ENCODE measurements around the gene PHF2.

Gene PHF2

GRCh38 chr9:93540305-93540704 is 36.1 kb upstream of the PHF2 start:
- CTCF ChIA-PET, result interaction anchor here (5.2 kb wide), 1 partner anchor 26 kb away, joined by 25 read pairs; no protein-coding TSS in a partner anchor
- H3K4me3 ChIP-seq (ENCODE audit: low read depth, low read length), result no peak overlapping the region
- POLR2A ChIA-PET, result no interaction called here
- TF ChIP-seq CTCF (IDR thresholded peaks at IDR 0.05; ENCODE audit: insufficient read depth, low read length, missing control alignments), result no peak
- no peak for DNase-seq (ENCODE audit: low read depth, low spot score)

GRCh38 chr9:93541005-93541404 is 35.4 kb upstream of the PHF2 start:
- ChIA-PET POLR2A (no interaction called here), CTCF (no interaction called here)
- no peak for TF ChIP-seq CTCF (IDR thresholded peaks at IDR 0.05; ENCODE audit: insufficient read depth, low read length, missing control alignments)
- no peak overlapping the region for H3K4me3 ChIP-seq (ENCODE audit: low read depth, low read length)
- DNase-seq (ENCODE audit: low read depth, low spot score), result no peak

- no peak for TF ChIP-seq CTCF (IDR thresholded peaks at IDR 0.05; ENCODE audit: insufficient read depth, low read length, missing control alignments)
- no peak overlapping the region for H3K4me3 ChIP-seq (ENCODE audit: low read depth, low read length)
- CTCF ChIA-PET, result interaction anchor here (1.2 kb wide), 1 partner anchor 24 kb away, joined by 6 read pairs; no protein-coding TSS in a partner anchor
- POLR2A ChIA-PET, result no interaction called here
- DNase-seq (ENCODE audit: low read depth, low spot score), result no peak
These were observed 34.6 kb upstream of the PHF2 start for GRCh38 chr9:93541581-93542349.

GRCh38 chr9:93543117-93543516 is 33.3 kb upstream of the PHF2 start:
- ChIA-PET CTCF (interaction anchor here (1.2 kb wide), 1 partner anchor 23 kb away, joined by 6 read pairs; no protein-coding TSS in a partner anchor), POLR2A (no interaction called here)
- DNase-seq (ENCODE audit: low read depth, low spot score), result no peak
- no peak for TF ChIP-seq CTCF (IDR thresholded peaks at IDR 0.05; ENCODE audit: insufficient read depth, low read length, missing control alignments)
- no peak overlapping the region for H3K4me3 ChIP-seq (ENCODE audit: low read depth, low read length)

GRCh38 chr9:93546356-93546755 is 30.0 kb upstream of the PHF2 start:
- no peak for TF ChIP-seq CTCF (IDR thresholded peaks at IDR 0.05; ENCODE audit: insufficient read depth, low read length, missing control alignments)
- ChIA-PET CTCF (interaction anchor here (8.8 kb wide), 1 partner anchor 20 kb away, joined by 94 read pairs; no protein-coding TSS in a partner anchor), POLR2A (no interaction called here)
- H3K4me3 ChIP-seq (ENCODE audit: low read depth, low read length), result no peak overlapping the region
- no peak for DNase-seq (ENCODE audit: low read depth, low spot score)

- no peak for DNase-seq (ENCODE audit: low read depth, low spot score)
- no peak for TF ChIP-seq CTCF (IDR thresholded peaks at IDR 0.05; ENCODE audit: insufficient read depth, low read length, missing control alignments)
- ChIA-PET CTCF (interaction anchor here (8.8 kb wide), 1 partner anchor 16 kb away, joined by 94 read pairs; no protein-coding TSS in a partner anchor), POLR2A (no interaction called here)
- H3K4me3 ChIP-seq (ENCODE audit: low read depth, low read length), result no peak overlapping the region
These were observed 26.8 kb upstream of the PHF2 start for GRCh38 chr9:93549611-93550010.

All from AG04449 (cell line).